A549 treated with Mapracorat at 1 μM for 4 hours (cell line): ENCODE results near the gene IL1A. TPM values are rescaled to one million over a fixed set of nuclear protein-coding genes. Genes with fewer than 3 reads are reported as not detected.

Experiments
- total RNA-seq: library from RNA; stranded (reverse); fragments of 200-300 nt; extraction: Qiagen RNA extraction; gene quantifications from 5 replicates; pipeline ENCODE4 v1.2.3, GENCODE V29; 2022

Gene IL1A
- total RNA-seq: 0.14 to 0.28 TPM (median 0.21 TPM) in 5 replicates

GRCh38 chr2:112784199-112785189, at the start of gene IL1A:
IL1A (minus strand) TSS chr2:112784493; CDS start chr2:112783770, 723 bp downstream.

GRCh38 chr2:112764071-112765044, 19.9 kb downstream of the IL1A start, which contains the start of gene CKAP2L:
CKAP2L (minus strand) TSS chr2:112764609; CDS start chr2:112764598, 11 bp downstream.

Other genes starting within 250 kb of the IL1A start
- gene POLR1B, start 242.0 kb downstream of the IL1A start, total RNA-seq: 22.3 to 26.5 TPM (median 22.5 TPM) in 5 replicates
- gene CHCHD5, start 199.9 kb downstream of the IL1A start, total RNA-seq: 57.4 to 84.9 TPM (median 61.6 TPM) in 5 replicates
- gene SLC20A1, start 138.6 kb downstream of the IL1A start, total RNA-seq: 136 to 146 TPM (median 146 TPM) in 5 replicates
- not detected in 5 replicates for gene NT5DC4, start 63.5 kb downstream of the IL1A start, total RNA-seq
- 12.1 to 16.9 TPM (median 15.1 TPM) in 5 replicates for gene CKAP2L, start 19.9 kb downstream of the IL1A start, total RNA-seq
- 0.13 to 0.17 TPM (median 0.14 TPM) in 4 of 5 replicates, not detected in the other for gene IL1B, start 52.3 kb upstream of the IL1A start, total RNA-seq
- gene IL37, start 126.7 kb upstream of the IL1A start, total RNA-seq: not detected in 5 replicates
- gene IL36G, start 193.5 kb upstream of the IL1A start, total RNA-seq: not detected in 5 replicates
- not detected in 5 replicates for gene IL36A, start 221.0 kb upstream of the IL1A start, total RNA-seq